ENCODE data around the gene ZBTB2. TPM values are rescaled to one million over a fixed set of nuclear protein-coding genes. Genes with fewer than 3 reads are reported as not detected.
A peak's percentile ranks its signal among the peaks of the same experiment; 100 is the strongest.
"Not testable (repeated sequence)": the region's sequence is repeated elsewhere in the genome, so short reads cannot be mapped to it uniquely, and the experiment has no call there.

The ZBTB2 gene
- total RNA-seq, 1 experiment from 2014 or later = 8.9 TPM

- POLR2A ChIA-PET (ENCODE audit: unreplicated experiment) = no interaction called here
- TF ChIP-seq CTCF (conservative IDR thresholded peaks at IDR 0.05) = no peak
- TF ChIP-seq EZH2 (IDR thresholded peaks at IDR 0.05; ENCODE audit: low read depth) = no peak
- Histone ChIP-seq H3K36me3 (ENCODE audit: low read depth) (peaks cover 11% of the 10 kb centered on the region; the same call in 1 of the 2 replicates), H3K4me1 (replicated peaks; ENCODE audit: insufficient read depth) (no peaks in the 10 kb centered on the region), H3K4me2 (no peak overlapping the region), H3K9me3 (ENCODE audit: insufficient read depth, low read depth) (peaks cover 7% of the 10 kb centered on the region; the same call in 1 of the 2 replicates), H3F3A (ENCODE audit: insufficient read depth, low read depth) (peaks cover 34% of the 10 kb centered on the region; the same call in 1 of the 2 replicates), H3K27ac (0 out of 2 replicates have a peak overlapping the region, but pooled peaks have one; percentile 13), H2AFZ (no peak overlapping the region), H3K4me3 (no peak overlapping the region), H3K79me2 (ENCODE audit: low read depth) (no peaks in the 10 kb centered on the region), H3K27me3 (ENCODE audit: insufficient read depth, low read depth) (no peaks in the 10 kb centered on the region), H4K20me1 (ENCODE audit: insufficient read depth) (no peaks in the 10 kb centered on the region), H3K9me2 (ENCODE audit: insufficient read depth) (no peaks in the 10 kb centered on the region)
- intact Hi-C loops (cut with micrococcal nuclease; ENCODE audit: unreplicated experiment) = no loop called here
- DNase-seq = no peak
- BruUV-seq (replicated peaks) = no TSS peak
- CTCF ChIA-PET = no interaction called here
Observed at GRCh38 chr6:151358475-151358874, 32.9 kb downstream of the ZBTB2 start.

GRCh38 chr6:151357758-151358436, 33.5 kb downstream of the ZBTB2 start:
- no peak for DNase-seq
- intact Hi-C loops (cut with micrococcal nuclease; ENCODE audit: unreplicated experiment) = no loop called here
- TF ChIP-seq CTCF (conservative IDR thresholded peaks at IDR 0.05) (no peak), EZH2 (IDR thresholded peaks at IDR 0.05; ENCODE audit: low read depth) (no peak)
- peaks cover 30% of the 10 kb centered on the region; the same call in 1 of the 2 replicates for H3F3A ChIP-seq (ENCODE audit: insufficient read depth, low read depth)
- no peaks in the 10 kb centered on the region for H3K27me3 ChIP-seq (ENCODE audit: insufficient read depth, low read depth)
- no peak overlapping the region for H3K4me2 ChIP-seq
- H4K20me1 ChIP-seq (ENCODE audit: insufficient read depth) = no peaks in the 10 kb centered on the region
- no peak overlapping the region for H3K4me3 ChIP-seq
- POLR2A ChIA-PET (ENCODE audit: unreplicated experiment) = no interaction called here
- peaks cover 7% of the 10 kb centered on the region; the same call in 1 of the 2 replicates for H3K9me3 ChIP-seq (ENCODE audit: insufficient read depth, low read depth)
- BruUV-seq (replicated peaks) = no TSS peak
- 0 out of 2 replicates have a peak overlapping the region, but pooled peaks have one; percentile 13 for H3K27ac ChIP-seq
- no peak overlapping the region for H2AFZ ChIP-seq
- CTCF ChIA-PET = no interaction called here
- no peaks in the 10 kb centered on the region for H3K9me2 ChIP-seq (ENCODE audit: insufficient read depth)
- H3K79me2 ChIP-seq (ENCODE audit: low read depth) = no peaks in the 10 kb centered on the region
- H3K36me3 ChIP-seq (ENCODE audit: low read depth) = peaks cover 11% of the 10 kb centered on the region; the same call in 1 of the 2 replicates
- no peaks in the 10 kb centered on the region for H3K4me1 ChIP-seq (replicated peaks; ENCODE audit: insufficient read depth)

- CTCF ChIA-PET = interaction anchor here (0.6 kb wide), 3 partner anchors 18 to 59 kb away, joined by 4 to 5 read pairs (median 4); no protein-coding TSS in a partner anchor
- intact Hi-C loops (cut with micrococcal nuclease; ENCODE audit: unreplicated experiment) = not testable (repeated sequence)
Observed at GRCh38 chr6:151356983-151357382, 34.4 kb downstream of the ZBTB2 start.

More at GRCh38 chr6:151356983-151357382, 34.4 kb downstream of the ZBTB2 start:
- Histone ChIP-seq H3K27ac (peak overlapping the region; percentile 39), H3F3A (ENCODE audit: insufficient read depth, low read depth) (peaks cover 30% of the 10 kb centered on the region; the same call in 1 of the 2 replicates), H3K36me3 (ENCODE audit: low read depth) (peaks cover 11% of the 10 kb centered on the region; the same call in 1 of the 2 replicates)
- H3K27me3 ChIP-seq (ENCODE audit: insufficient read depth, low read depth); H3K4me2 ChIP-seq; H3K9me2 ChIP-seq (ENCODE audit: insufficient read depth); H3K9me3 ChIP-seq (ENCODE audit: insufficient read depth, low read depth); H3K79me2 ChIP-seq (ENCODE audit: low read depth); BruUV-seq (replicated peaks); H2AFZ ChIP-seq; DNase-seq; POLR2A ChIA-PET (ENCODE audit: unreplicated experiment); H3K4me3 ChIP-seq; H4K20me1 ChIP-seq (ENCODE audit: insufficient read depth); H3K4me1 ChIP-seq (replicated peaks; ENCODE audit: insufficient read depth): not testable (repeated sequence)

Data from PC-9 (cell line).